Mononuclear cell (primary cell): ENCODE data around the gene MEAF6. TPM values are rescaled to one million over a fixed set of nuclear protein-coding genes. Genes with fewer than 3 reads are reported as not detected.
A peak's percentile ranks its signal among the peaks of the same experiment; 100 is the strongest.
"Not testable (repeated sequence)": the region's sequence is repeated elsewhere in the genome, so short reads cannot be mapped to it uniquely, and the experiment has no call there.

Source experiments
- H3K27me3 ChIP-seq: 2 replicates; pipeline ENCODE4 v1.6.0; 2011; ENCODE audit warnings: low read length, control low read depth; ENCODE audit not compliant: insufficient read depth
- H3K4me1 ChIP-seq: 2 replicates; pipeline ENCODE4 v1.5.1; 2011; ENCODE audit warnings: mild to moderate bottlenecking, low read length, control low read depth; ENCODE audit not compliant: insufficient read depth
- H3K4me3 ChIP-seq: 2 replicates; pipeline ENCODE4 v1.5.1; 2011; ENCODE audit warnings: mild to moderate bottlenecking, low read length, moderate library complexity
- H3K9me3 ChIP-seq: 2 replicates; pipeline ENCODE4 v1.5.1; 2011; ENCODE audit warnings: low read depth, mild to moderate bottlenecking, control low read depth, low read length
- total RNA-seq: library from RNA; depleted of rRNA; stranded (reverse); fragments of >200 nt; gene quantifications from one replicate; pipeline ENCODE4 v1.2.3, GENCODE V29; 2012

Gene MEAF6
- total RNA-seq, 1 donor = 65.3 TPM

DNA sequence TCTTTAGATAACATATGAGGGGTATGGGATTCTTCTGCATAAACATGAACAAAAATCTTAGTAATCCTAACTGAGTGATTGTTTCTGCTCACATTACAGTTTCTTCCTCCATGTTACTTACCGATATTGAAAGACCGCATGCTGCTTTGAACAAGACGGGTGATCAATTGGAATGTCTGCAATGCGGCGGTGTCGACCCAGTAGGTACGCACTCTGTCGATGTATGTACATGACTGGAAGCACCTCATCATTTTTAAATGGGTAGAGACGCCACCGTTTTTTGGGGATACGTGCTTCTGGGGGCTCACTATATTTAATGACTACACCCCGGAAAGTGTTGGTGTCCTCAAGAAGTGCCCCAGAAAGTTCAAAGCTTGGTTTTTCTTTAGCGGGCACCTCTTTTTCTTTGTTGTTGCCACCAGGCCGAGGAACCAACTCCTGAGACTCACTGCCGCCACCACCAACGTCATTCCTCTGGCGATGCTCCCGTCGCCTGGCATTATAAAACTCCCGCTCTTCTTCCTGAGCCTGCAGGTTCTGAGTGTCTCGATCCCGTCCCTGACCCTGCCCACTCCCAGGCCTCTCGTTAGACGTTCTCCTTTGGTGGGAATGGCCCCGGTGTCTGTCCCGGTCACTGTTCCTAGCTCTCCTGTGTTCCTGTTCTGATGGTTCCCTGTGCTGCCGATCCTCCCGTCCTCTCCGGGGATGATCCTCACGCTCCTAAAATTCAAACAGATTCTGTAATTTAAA lies 25.6 kb upstream of the MEAF6 start:
- Histone ChIP-seq H3K4me1 (no peaks in the 10 kb centered on the region), H3K27me3 (no peaks in the 10 kb centered on the region), H3K4me3 (no peak overlapping the region)

GRCh38 chr1:37539154-37539553 lies 24.6 kb upstream of the MEAF6 start:
- not testable (repeated sequence) for H3K27me3 ChIP-seq, H3K4me3 ChIP-seq, H3K4me1 ChIP-seq, H3K9me3 ChIP-seq

More for the DNA sequence above, 25.6 kb upstream of the MEAF6 start:
- no peaks in the 10 kb centered on the region for H3K9me3 ChIP-seq

- Histone ChIP-seq H3K4me3 (no peak overlapping the region), H3K4me1 (no peaks in the 10 kb centered on the region)
Observed at GRCh38 chr1:37537378-37537777, 22.8 kb upstream of the MEAF6 start.

DNA sequence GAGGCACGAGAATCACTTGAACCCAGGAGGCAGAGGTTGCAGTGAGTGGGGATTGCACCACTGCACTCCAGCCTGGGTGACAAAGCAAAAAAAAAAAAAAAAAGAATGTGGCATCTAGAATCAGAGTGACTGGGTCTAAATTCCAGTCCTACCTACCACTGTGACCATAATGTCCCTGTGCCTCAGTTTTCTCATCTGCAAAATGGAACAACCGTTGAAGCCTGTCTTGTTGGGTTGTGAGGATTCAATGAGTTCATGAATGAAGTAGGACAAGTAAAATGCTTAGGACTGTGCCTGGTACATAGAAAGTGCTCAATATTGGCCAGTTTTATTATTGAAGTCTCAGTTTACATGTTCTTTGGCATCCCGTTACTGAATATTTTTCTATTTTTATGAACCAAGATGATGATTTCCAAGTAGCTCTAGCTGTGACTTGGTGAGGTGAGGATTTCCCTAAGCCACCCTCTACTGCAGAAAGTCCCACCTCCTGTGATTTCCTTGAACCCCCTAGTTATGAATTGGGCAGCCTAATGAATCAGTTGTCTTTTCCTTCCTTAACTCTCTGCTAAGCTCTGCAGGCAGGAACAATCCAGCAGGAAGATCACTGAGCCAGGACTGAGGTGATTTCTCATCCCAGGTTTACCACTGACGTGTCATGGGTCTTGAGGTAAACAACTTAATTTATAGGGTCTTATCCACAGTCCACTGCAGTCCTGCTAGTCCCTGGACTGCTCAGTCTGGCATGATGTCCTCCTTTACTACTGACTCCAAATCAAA lies 18.9 kb upstream of the MEAF6 start:
- Histone ChIP-seq H3K4me1 (no peaks in the 10 kb centered on the region), H3K27me3 (no peaks in the 10 kb centered on the region), H3K9me3 (no peaks in the 10 kb centered on the region), H3K4me3 (no peak overlapping the region)

More at GRCh38 chr1:37537378-37537777, 22.8 kb upstream of the MEAF6 start:
- Histone ChIP-seq H3K9me3 (no peaks in the 10 kb centered on the region), H3K27me3 (no peaks in the 10 kb centered on the region)

GRCh38 chr1:37532418-37533156 lies 18.0 kb upstream of the MEAF6 start:
- not testable (repeated sequence) for H3K4me3 ChIP-seq, H3K4me1 ChIP-seq, H3K27me3 ChIP-seq, H3K9me3 ChIP-seq

GRCh38 chr1:37529888-37530287 lies 15.3 kb upstream of the MEAF6 start:
- H3K4me3 ChIP-seq, H3K9me3 ChIP-seq, H3K4me1 ChIP-seq, H3K27me3 ChIP-seq: not testable (repeated sequence)

DNA sequence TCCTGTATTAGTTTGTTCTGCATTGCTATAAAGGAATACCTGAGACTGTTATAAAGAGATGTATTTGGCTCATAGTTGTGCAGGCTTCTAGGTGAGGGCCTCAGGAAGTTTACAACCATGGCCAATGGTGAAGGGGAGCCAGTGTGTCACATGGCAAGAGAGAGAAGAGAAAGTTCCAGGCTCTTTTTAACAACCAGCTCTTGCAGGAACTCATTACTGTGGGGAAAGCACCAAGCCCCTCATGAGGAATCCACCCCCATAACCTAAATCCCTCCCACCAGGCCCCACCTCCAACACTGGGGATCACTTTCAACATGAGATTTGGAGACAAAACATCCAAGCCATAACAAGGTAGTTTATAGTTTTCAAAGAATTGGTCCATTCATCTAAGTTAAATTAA lies 5.0 kb upstream of the MEAF6 start:
- Histone ChIP-seq H3K4me3 (peak overlapping the region; percentile 29), H3K9me3 (no peaks in the 10 kb centered on the region), H3K27me3 (no peaks in the 10 kb centered on the region), H3K4me1 (peaks cover 9% of the 10 kb centered on the region)

- not testable (repeated sequence) for H3K4me1 ChIP-seq, H3K9me3 ChIP-seq, H3K27me3 ChIP-seq
- H3K4me3 ChIP-seq = peak overlapping the region; percentile 29
Observed at GRCh38 chr1:37518929-37519328, 4.4 kb upstream of the MEAF6 start.

- not testable (repeated sequence) for H3K9me3 ChIP-seq, H3K4me3 ChIP-seq, H3K27me3 ChIP-seq
- peaks cover 17% of the 10 kb centered on the region for H3K4me1 ChIP-seq
Observed at GRCh38 chr1:37518241-37518640, 3.7 kb upstream of the MEAF6 start.

- H3K27me3 ChIP-seq = no peaks in the 10 kb centered on the region
- H3K4me1 ChIP-seq = peaks cover 21% of the 10 kb centered on the region
- no peak overlapping the region for H3K4me3 ChIP-seq
- H3K9me3 ChIP-seq = no peaks in the 10 kb centered on the region
Observed at GRCh38 chr1:37517569-37517968, 3.0 kb upstream of the MEAF6 start.

DNA sequence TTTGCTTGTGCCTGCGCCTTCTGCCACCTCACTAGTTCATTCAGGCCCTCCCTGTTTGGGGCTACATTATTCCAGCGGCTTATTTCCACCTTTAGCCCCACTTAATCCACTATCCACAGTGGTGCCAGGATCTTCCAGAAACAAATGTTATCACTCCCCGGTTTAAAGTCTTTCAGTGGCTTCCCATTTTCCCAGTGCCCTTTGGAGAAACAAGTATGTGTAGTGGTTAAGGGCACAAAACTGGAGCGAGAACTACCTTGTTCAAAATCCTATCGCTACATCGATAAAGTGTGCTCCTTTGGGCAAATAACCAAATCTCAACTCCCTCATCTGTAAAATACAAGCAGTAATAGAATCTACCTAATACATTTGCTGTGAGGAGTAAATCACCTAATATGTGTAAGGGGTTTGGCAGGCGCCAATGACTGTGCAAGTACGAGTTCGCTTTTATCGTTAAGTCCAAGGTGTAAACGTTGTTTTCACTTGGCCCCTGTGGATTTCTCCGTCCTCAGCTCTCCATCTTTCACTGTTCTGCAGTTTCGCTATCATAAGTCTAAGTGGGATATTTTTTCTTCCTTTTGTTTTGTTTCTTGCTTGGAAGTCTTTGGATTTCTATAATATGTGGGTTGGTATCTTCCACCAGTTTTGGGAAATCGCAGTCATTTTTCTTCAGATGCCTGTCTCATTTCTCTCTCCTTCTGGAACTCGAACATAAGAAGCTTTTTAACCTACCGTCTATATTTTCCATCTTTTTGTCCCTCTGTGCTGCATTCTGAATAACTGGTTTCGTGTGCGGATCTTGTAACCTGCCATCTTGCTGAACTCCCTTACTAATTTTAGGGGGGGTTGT lies 844 bp upstream of the MEAF6 start:
- Histone ChIP-seq H3K4me3 (peak overlapping the region; percentile 74), H3K27me3 (no peaks in the 10 kb centered on the region), H3K9me3 (no peaks in the 10 kb centered on the region), H3K4me1 (peaks cover 23% of the 10 kb centered on the region)

- peak overlapping the region; percentile 74 for H3K4me3 ChIP-seq
- peaks cover 23% of the 10 kb centered on the region for H3K4me1 ChIP-seq
Observed at GRCh38 chr1:37513795-37514349, 694 bp downstream of the MEAF6 start.

GRCh38 chr1:37509181-37509580 lies 5.4 kb downstream of the MEAF6 start:
- no peaks in the 10 kb centered on the region for H3K27me3 ChIP-seq
- peaks cover 14% of the 10 kb centered on the region for H3K4me1 ChIP-seq
- no peaks in the 10 kb centered on the region for H3K9me3 ChIP-seq
- no peak overlapping the region for H3K4me3 ChIP-seq

More at GRCh38 chr1:37513795-37514349, 694 bp downstream of the MEAF6 start:
- Histone ChIP-seq H3K27me3 (no peaks in the 10 kb centered on the region), H3K9me3 (no peaks in the 10 kb centered on the region)

DNA sequence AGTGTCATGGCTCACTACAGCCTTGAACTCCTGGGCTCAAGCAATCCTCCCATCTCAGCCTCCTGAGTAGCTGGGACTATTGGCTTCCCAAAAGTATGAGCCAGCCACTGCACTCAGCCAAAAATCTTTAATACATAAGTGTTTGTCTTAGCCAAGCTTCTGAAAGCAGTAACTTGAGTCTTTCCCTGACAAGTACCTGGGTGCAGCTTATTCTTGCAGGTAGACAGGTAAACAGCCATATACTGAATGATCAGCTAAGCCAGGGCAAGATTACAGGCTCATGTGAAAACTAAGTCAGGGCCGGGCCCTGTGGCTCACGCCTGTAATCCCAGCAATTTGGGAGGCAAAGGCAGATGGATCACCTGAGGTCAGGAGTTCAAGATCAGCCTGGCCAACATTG lies 7.8 kb downstream of the MEAF6 start:
- H3K27me3 ChIP-seq = no peaks in the 10 kb centered on the region
- no peak overlapping the region for H3K4me3 ChIP-seq
- no peaks in the 10 kb centered on the region for H3K4me1 ChIP-seq
- H3K9me3 ChIP-seq = no peaks in the 10 kb centered on the region
